Smooth muscle cell of the pulmonary artery (primary cell): ENCODE measurements around the gene PRKAR1B. TPM values are rescaled to one million over a fixed set of nuclear protein-coding genes. Genes with fewer than 3 reads are reported as not detected.

Source experiments
- total RNA-seq: library from RNA; depleted of rRNA; stranded (reverse); fragments of >200 nt; gene quantifications from 2 replicates; pipeline ENCODE4 v1.2.3, GENCODE V29; 2014

PRKAR1B gene
- total RNA-seq, result 20.9 and 23.3 TPM in 2 replicates

GRCh38 chr7:727104-727805 is at the start of gene PRKAR1B:
Gene PRKAR1B (minus strand): TSS chr7:727281. CDS start chr7:711505, 15,776 bp downstream.

DNA sequence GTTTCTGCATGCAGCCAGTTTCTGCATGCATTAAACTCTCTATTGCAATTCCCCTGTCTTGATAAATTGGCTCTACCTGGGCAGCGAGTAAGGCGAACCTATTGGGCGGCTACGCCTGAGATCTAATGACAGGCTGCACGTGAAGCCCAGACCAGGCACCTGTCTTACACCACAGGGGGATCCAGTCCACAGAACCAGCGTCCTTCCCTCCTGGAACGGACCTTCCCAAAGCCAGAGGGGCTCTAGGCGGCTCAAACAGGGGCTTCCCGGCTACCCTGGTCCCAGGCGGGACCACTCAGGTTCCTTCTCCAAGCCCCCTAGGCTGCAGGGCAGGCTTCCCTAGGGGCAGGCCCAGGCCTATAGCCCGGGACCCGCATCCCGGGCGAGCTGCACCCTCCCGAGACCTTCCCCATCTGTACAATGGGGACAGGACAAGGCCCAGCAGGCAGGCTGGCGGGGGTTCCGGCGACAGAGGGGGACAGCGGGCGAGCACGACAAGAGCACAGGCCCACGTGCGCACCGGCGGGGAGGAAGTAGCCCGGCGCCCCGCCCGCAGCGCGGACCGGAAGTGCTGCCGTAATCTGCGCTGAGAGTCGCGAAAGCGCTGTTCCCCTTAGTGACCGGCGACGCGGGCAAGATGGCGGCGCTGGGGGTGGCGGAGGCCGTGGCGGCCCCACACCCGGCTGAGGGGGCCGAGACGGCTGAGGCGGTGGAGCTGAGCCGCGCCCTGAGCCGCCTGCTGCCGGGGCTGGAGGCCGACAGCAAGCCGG is 812 bp downstream of the PRKAR1B start, which contains the start of gene DNAAF5:
TSS of gene DNAAF5 (plus strand) at position 616 of the 770 bp plus-strand sequence. CDS start at position 638, 22 bp downstream.

GRCh38 chr7:519484-520390 is 207.3 kb downstream of the PRKAR1B start, which contains the start of gene PDGFA:
Gene PDGFA (minus strand): TSS chr7:519846. CDS start chr7:519001, 845 bp downstream.

Other genes starting within 250 kb of the PRKAR1B start
- gene PDGFA, start 207.4 kb downstream of the PRKAR1B start, total RNA-seq, result 61.0 and 91.5 TPM in 2 replicates
- gene DNAAF5, start 582 bp downstream of the PRKAR1B start, total RNA-seq, result 17.8 and 24.1 TPM in 2 replicates
- 291 and 366 TPM in 2 replicates for gene SUN1, start 105.2 kb upstream of the PRKAR1B start, total RNA-seq
- gene GET4, start 149.3 kb upstream of the PRKAR1B start, total RNA-seq, result 19.4 and 30.4 TPM in 2 replicates
- 4.4 and 4.8 TPM in 2 replicates for gene ADAP1, start 227.4 kb upstream of the PRKAR1B start, total RNA-seq
- gene COX19, start 248.3 kb upstream of the PRKAR1B start, total RNA-seq, result 9.8 and 10.1 TPM in 2 replicates